Nucleus accumbens (tissue), 56 donors: Measurements from ENCODE around the gene PKD1L1.
"Not testable (repeated sequence)": the region's sequence is repeated elsewhere in the genome, so short reads cannot be mapped to it uniquely, and the experiment has no call there.

Experiments used
- DNase-seq, 56 donors: peaks; one replicate each; lab custom pipeline; 2025; lab: John Stamatoyannopoulos, UW

Gene PKD1L1

GRCh38 chr7:47948141-47948790 is at the start of gene PKD1L1:
Gene PKD1L1 (minus strand): TSS chr7:47948466. CDS start chr7:47948440, 26 bp downstream.
- DNase-seq, result no peak

GRCh38 chr7:47992446-47992845 is 44.2 kb upstream of the PKD1L1 start:
- no peak for DNase-seq

GRCh38 chr7:47991741-47992311 is 43.6 kb upstream of the PKD1L1 start:
- DNase-seq, result peak in 53 of 56 donors; percentile 19 to 81 (median 52)

GRCh38 chr7:47991270-47991669 is 43.0 kb upstream of the PKD1L1 start:
- no peak for DNase-seq

DNA sequence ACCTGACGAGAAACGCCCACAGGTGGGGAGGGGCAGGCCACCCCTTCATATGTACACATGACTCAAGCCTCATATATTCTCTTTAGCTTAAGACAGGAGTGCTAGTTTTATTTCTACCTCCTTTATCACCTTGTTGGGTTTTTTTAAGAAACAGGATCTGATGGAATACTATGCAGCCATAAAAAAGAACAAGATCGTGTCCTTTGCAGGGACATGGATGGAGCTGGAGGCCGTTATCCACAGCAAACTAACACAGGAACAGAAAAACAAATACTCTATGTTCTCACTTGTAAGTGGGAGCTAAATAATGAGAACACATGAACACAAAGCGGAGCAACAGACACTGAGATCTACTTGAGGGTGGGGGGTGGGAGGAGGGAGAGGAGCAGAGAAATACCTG is 42.3 kb upstream of the PKD1L1 start:
- no peak for DNase-seq

GRCh38 chr7:47989607-47990400 is 41.5 kb upstream of the PKD1L1 start:
- not testable (repeated sequence) for DNase-seq

DNA sequence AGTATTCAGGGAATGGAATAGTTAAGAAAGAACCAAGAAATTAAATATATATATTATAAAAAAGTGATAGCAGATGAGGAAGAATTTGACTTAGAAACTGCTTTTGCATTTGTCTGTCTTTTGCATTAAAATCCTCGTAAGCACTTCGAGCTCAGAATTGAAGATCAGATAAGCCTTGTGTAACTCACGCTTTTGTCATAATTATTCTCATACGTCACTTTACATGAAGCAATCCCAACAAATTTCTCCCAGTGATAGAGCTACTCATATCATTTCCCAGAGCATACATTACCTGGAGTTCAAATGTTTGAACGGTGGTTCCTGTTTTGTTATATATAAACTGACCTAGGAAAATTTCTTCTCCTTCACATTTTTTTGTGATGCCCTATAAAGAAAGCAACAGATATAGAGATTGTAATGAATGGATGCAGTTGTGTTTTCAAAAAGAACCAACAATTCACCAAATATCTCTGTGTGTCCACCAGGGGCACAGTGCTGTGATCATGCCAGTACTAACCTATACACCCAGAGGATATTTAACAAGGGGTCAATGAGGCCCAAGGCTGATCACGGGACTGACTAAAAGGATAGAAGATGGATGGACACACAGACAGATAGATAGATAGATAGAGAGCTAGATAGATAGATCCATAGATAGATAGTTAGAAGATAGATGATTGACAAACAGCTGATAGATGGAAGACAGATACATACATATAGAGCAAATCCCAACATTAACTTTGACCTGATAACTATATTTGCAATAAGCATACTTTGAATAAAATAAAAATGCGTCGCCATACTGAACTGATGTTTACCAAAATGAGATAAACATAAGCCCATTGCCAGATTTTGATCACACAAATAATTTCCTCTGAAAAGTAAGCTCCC is 40.5 kb upstream of the PKD1L1 start:
- no peak for DNase-seq

DNA sequence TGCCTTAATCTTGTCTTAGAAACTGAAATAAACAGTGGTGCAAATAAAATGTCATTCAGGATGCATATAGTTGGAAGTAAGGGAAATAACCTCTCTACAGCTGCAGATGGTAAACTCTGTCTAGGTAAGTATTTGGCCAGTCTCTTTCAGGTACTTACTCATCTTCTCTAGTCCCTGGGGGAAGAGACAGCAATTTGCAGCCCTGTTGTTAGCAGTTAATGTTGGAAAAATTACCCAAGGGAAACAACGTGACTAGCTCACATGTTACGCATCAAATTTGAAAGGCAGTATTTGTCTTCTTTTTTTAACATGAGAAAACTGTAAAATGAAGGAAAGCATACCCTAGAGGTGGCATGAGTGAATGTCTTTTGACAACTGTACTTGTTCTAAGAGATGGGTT is 34.3 kb upstream of the PKD1L1 start:
- DNase-seq, result no peak

GRCh38 chr7:47980648-47981047 is 32.4 kb upstream of the PKD1L1 start:
- not testable (repeated sequence) for DNase-seq

DNA sequence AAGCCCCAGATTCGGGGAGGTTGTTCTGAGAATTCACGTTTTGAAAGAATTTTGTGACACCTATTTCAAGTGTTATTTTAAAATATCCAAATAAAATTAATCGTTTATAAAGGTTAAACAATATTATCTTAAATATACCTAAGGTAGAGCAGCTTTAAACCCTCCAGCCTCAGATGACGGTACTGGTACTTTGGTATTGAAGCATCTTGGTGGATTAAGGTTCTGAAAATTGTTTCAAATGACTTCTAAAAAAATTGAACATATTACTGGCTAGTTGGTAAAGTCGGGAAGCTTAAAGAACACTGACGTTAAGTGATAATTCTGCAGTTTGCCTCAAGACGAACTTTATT is 31.5 kb upstream of the PKD1L1 start:
- no peak for DNase-seq

DNA sequence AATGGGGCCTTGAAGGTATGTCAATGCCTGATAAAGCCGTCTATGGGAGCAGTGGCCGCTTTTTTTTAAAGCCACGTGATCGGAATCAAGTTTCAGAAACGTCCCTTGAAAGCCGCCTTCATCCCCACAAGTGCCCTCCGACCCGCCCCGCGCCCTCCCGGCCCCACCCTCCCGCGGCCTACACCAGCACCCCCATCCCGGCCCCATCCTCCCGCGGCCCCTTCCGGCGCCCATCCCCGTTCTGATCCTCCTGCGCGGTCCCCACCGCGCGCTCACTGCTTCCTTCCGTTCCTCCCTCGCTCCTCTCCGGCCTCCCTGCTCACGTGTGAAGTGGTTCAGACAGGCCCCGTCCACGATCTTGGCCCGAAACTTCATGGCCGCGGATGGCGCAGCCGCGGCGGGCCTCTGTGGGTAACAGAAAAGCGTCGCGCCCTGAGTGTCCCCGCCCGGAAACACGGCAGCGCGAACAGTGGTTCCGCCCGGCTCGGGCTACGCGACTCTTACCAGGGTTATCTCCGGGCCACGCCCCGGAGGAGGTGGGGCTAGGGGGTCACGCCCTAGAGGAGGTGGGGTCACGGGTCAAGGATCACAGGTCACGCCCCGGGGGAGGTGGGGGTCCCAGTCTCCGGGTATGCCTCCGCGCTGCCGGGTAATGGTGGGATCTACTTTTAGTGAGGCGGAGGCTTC is 31.0 kb upstream of the PKD1L1 start, which contains the start of gene HUS1:
TSS of gene HUS1 (minus strand) at position 471 of the 687 bp plus-strand sequence. CDS start at position 375, 96 bp downstream.
- DNase-seq, result peak; percentile 27 to 94 (median 82)

DNA sequence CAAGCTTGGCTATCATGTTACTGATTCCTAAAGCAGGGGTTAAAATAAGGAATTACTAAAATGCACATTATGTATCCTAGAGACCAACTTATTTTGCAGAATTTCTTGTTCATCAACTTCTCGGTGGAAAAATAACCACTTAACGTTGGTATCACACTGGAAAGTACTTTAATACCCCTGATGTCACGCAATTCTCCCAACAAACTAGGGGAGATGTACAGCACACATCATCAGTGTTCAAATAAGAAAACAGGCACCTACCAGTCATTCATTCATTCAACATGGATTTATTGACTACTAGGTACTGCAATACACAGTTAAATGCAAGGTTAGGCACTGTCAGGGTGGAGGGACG is 30.5 kb upstream of the PKD1L1 start:
- no peak for DNase-seq

DNA sequence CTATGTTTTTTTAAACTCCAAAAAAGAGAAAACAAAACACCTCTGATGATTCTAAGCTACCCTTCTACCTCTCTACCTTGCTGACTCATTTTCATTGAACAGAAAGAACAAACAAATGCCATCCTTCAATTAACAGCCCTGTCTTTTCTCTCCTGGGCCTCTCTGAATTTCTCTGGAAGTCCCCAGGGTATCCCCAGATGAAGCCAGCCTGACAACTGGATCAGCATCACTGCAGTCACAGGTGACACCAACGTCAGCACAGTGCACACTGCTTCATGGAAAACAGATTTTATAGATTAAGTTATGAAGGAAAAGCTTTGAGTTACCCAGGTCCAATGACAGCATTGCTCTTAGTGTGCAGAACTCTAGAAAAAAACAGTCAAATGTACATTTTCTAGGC is 25.5 kb upstream of the PKD1L1 start:
- DNase-seq, result no peak

GRCh38 chr7:47970761-47971160 is 22.5 kb upstream of the PKD1L1 start:
- DNase-seq, result no peak

DNA sequence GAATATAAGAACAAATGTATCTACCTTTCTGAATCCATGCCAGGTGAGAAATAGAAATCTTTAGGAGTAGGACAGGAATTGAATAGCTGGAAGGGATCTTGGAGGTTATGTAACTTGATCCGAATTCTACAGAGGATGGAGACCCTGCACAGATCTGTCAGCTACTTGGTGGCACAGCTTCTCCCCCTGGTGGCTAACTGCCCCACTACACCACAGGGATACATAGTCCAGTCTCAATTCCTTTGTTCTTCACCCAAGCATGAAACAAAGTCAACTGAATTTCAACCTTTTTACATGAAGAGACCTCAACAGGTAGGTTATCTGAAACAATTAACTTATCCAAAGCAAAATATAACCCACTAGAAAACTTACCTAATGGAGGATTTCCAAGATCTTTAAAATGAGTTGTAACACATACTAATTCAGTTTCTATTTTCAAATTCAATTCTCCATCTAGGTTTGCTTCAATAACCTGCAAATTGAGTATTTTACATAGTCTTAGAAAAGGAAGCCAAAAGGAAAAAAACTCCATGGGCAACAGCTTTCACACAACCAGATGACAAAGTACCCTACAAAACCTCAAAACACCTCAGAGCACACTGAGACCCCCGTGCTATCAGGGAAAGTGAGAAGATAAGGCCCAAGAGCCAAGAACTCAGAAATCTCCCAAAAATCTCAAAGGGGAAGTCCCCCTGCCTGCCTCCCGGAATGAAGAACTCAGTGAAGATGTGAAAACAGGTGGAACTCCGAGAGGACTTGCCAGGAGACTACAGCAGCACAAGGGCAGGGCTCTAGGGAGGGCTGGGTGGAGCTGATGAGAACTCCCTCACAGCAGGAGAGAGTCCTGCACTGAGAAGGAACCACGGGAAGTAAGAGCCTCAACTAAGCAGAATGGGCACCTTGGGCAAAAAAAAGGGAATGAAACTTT is 20.8 kb upstream of the PKD1L1 start:
- DNase-seq, result peak in 33 of 56 donors; percentile 3 to 69 (median 29)

DNA sequence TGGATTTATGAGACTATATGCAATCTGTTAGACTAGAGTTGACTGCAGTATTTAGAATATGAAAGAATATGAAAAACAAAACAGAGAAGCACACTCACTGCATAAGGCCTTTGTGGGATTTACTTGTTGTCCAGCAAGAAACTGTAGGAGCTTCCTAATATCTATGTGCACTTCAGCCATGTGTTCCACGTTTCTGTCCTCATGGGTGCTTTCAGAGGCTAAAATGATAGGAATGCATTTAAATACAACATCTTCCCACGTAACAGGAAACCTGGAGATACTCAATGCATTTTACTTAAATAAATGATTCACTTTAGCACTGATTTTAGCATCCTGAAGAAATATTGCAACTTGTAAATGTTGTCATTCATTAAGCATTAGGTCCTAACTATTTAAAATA is 19.4 kb upstream of the PKD1L1 start:
- no peak for DNase-seq

DNA sequence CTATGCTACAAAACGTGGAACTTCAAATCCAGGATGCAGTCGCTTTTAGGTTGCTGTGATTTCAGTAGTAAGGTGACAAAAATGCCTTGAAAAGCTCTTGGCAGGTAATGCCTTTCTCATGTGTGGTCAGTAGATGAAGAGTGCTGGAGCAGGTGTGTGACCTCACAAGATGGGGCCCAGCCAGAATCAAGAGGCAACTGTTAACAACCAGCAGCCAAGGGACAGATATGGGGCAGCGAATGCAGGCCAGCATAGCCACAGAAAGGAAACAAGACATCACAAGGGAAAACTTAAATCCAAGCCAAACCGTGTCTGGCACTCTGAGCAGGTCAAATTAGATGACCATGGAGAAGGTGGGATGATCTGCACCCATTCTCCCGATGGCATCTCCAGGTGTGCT is 18.9 kb upstream of the PKD1L1 start:
- DNase-seq, result no peak

GRCh38 chr7:47965456-47965855 is 17.2 kb upstream of the PKD1L1 start:
- DNase-seq, result peak in 2 of 56 donors; percentile 2 to 12

DNA sequence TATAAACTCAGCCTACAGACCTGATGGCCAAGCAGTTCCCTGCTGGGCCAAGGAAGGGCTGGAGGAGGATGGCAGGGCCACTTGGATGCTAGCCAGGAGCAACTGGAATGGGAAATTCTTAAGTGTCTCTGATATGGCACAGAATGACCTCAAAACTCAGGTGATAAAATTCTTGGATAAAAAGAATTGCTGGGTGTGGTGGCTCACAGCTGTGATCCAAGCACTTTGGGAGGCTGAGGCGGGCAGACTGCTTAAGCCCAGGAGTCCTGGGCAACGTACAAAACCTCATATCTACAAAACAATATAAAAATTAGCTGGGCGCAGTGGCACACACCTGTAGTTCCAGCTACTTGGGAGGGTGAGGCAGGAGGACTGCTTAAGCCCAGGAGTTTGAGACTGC is 14.0 kb upstream of the PKD1L1 start:
- no peak for DNase-seq
